ENCODE measurements around the gene IKBIP.

IKBIP gene

DNA sequence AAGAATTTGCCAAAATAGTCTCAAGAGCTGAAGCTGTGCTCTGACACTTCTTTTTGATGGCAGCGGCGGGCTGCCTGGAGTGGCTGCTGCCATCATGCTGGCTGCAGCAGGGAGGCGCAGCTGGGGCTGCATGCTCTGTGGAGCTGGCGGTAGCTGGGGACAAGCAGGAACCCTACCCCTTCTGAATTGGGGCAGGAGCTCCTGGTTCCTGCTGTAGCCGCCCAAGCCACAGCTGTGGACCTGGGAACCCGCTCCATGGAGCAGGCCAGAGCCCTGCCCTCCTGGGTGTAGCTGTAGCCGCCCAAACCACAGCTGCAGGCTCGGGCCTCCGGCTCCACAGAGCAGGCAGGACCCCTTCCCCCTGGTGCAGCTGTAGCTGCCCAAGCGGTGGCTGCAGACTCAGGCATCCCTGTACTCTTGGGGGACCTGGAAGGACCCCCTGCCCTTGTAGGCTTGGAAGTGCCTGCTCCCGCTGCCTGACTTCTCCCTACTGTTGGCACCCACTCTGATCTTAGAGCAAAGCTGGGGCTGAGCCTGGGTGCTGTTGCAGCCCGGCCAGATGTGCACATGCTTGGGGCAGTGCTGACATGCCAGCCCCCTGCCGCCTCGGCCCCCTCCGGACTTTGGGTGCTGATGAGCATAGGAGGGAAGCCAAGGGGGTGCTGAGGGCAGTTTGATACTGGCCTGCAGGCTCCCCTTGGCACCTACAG lies 33.8 kb upstream of the IKBIP start:
- TF ChIP-seq CTCF (IDR thresholded peaks at IDR 0.05; ENCODE audit: borderline replicate concordance, insufficient read depth, low read depth, low read length) = no peak
- H3K4me3 ChIP-seq (ENCODE audit: low read depth, low read length) = no peak overlapping the region

GRCh38 chr12:98674841-98675240 lies 30.3 kb upstream of the IKBIP start:
- no peak for TF ChIP-seq CTCF (IDR thresholded peaks at IDR 0.05; ENCODE audit: borderline replicate concordance, insufficient read depth, low read depth, low read length)
- no peak overlapping the region for H3K4me3 ChIP-seq (ENCODE audit: low read depth, low read length)

GRCh38 chr12:98671459-98671858 lies 26.9 kb upstream of the IKBIP start:
- TF ChIP-seq CTCF (IDR thresholded peaks at IDR 0.05; ENCODE audit: borderline replicate concordance, insufficient read depth, low read depth, low read length) = no peak
- H3K4me3 ChIP-seq (ENCODE audit: low read depth, low read length) = no peak overlapping the region

DNA sequence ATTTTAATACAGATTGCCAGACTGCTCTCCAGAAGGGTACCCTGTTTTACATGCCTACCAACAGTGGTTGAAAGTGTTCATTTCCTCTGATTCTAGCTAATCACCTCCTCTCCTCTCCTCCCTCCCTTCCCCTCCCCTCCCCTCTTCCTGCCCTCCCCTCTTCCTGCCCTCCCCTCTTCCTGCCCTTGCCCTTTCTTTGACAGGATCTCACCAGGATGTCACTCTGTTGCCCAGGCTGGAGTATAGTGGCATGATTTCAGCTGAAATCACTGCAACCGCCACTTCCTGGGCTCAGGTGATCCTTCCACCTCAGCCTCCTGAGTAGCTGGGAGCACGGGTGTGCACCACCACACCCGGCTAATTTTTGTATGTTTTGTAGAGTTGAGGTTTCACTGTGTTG lies 25.2 kb upstream of the IKBIP start:
- H3K4me3 ChIP-seq (ENCODE audit: low read depth, low read length) = no peak overlapping the region
- no peak for TF ChIP-seq CTCF (IDR thresholded peaks at IDR 0.05; ENCODE audit: borderline replicate concordance, insufficient read depth, low read depth, low read length)

DNA sequence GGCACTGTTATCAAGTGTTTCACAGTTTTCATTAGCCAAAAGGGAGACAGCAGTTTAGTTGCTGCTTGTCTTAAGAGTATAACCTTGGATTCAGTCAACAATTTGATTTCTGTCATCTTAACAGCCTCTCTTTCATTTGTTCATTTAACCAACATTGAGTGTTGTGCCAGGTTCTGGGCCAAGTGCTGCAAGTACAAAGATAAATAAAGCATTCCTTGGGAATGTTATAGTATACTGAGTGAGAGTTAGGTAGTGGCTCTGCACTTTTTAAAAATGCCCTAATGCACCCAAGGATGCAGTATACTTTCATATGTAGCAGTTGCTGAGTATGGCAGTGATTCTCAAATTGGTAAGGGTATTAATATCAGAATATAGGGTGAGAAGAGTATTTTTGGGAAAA lies 15.9 kb upstream of the IKBIP start:
- TF ChIP-seq CTCF (IDR thresholded peaks at IDR 0.05; ENCODE audit: borderline replicate concordance, insufficient read depth, low read depth, low read length) = no peak
- no peak overlapping the region for H3K4me3 ChIP-seq (ENCODE audit: low read depth, low read length)

GRCh38 chr12:98656289-98657101 lies 11.9 kb upstream of the IKBIP start:
- H3K4me3 ChIP-seq (ENCODE audit: low read depth, low read length) = no peak overlapping the region
- TF ChIP-seq CTCF (IDR thresholded peaks at IDR 0.05; ENCODE audit: borderline replicate concordance, insufficient read depth, low read depth, low read length) = no peak
